IMR-90 (cell line): ENCODE data around the gene CBFA2T3. TPM values are rescaled to one million over a fixed set of nuclear protein-coding genes. Genes with fewer than 3 reads are reported as not detected.

Experiments used
- ATAC-seq: fragments of 200-7000 bp; cut with Tn5 transposase; 2 replicates; pipeline ENCODE4 v1.9.1; 2020; ENCODE audit warnings: low read depth, mild to moderate bottlenecking, moderate library complexity
- BruUV-seq: library from RNA; stranded (reverse); fragments of 400-500 nt; replicated peaks from 2 replicates; lab custom pipeline; 2021; lab: Mats Ljungman, UMichigan
- CTCF ChIA-PET: fragments of 300-600 bp; formaldehyde crosslinking; extraction: SDS; loops from one replicate; lab custom pipeline; 2021; ENCODE audit warnings: antibody characterized with exemption; lab: Yijun Ruan, JAX
- POLR2A ChIA-PET: fragments of 300-600 bp; sonication (Branson Sonifier 250); formaldehyde crosslinking; loops from one replicate; lab custom pipeline; 2022; ENCODE audit warnings: antibody characterized with exemption; ENCODE audit not compliant: unreplicated experiment; lab: Charles Lee
- DNase-seq: peaks from one replicate; pipeline ENCODE4 v3.0.0; 2013
- H2AFZ ChIP-seq: replicated peaks from 2 replicates; pipeline ENCODE3; 2013; ENCODE audit warnings: low read length, mild to moderate bottlenecking; ENCODE audit not compliant: poor library complexity
- H2AK5ac ChIP-seq: 2 replicates; pipeline ENCODE4 v1.6.1; 2013; ENCODE audit warnings: low read depth, low read length, inconsistent platforms
- H2AK9ac ChIP-seq: replicated peaks from 2 replicates; pipeline ENCODE3; 2013; ENCODE audit warnings: mild to moderate bottlenecking, low read depth, low read length, moderate library complexity; ENCODE audit not compliant: poor library complexity
- H2BK120ac ChIP-seq: 2 replicates; pipeline ENCODE4 v1.6.1; 2013; ENCODE audit warnings: low read depth, low read length, inconsistent platforms
- H2BK15ac ChIP-seq: 3 replicates; pipeline ENCODE4 v1.6.1; 2013; ENCODE audit warnings: low read depth, low read length, inconsistent platforms
- H2BK20ac ChIP-seq: 2 replicates; pipeline ENCODE4 v1.6.1; 2013; ENCODE audit warnings: low read depth, mild to moderate bottlenecking, inconsistent platforms, low read length, moderate library complexity
- H2BK5ac ChIP-seq: 2 replicates; pipeline ENCODE4 v1.6.1; 2013; ENCODE audit warnings: mild to moderate bottlenecking, low read depth, low read length, inconsistent platforms; ENCODE audit not compliant: poor library complexity, severe bottlenecking
- H3K14ac ChIP-seq: replicated peaks from 2 replicates; pipeline ENCODE4 v1.6.1; 2013; ENCODE audit warnings: low read depth, low read length, inconsistent platforms
- H3K18ac ChIP-seq: 2 replicates; pipeline ENCODE4 v1.6.1; 2013; ENCODE audit warnings: low read depth, low read length, control low read depth
- H3K23ac ChIP-seq: 2 replicates; pipeline ENCODE4 v1.6.1; 2013; ENCODE audit warnings: low read depth, low read length, inconsistent platforms
- H3K27ac ChIP-seq: 2 replicates; pipeline ENCODE4 v1.5.1; 2013; ENCODE audit warnings: mild to moderate bottlenecking, control low read depth, low read length; ENCODE audit not compliant: insufficient read depth
- H3K27me3 ChIP-seq: 2 replicates; pipeline ENCODE4 v1.6.1; 2013; ENCODE audit warnings: low read length; ENCODE audit not compliant: control insufficient read depth, insufficient read depth
- H3K36me3 ChIP-seq: 2 replicates; pipeline ENCODE4 v1.6.1; 2013; ENCODE audit warnings: low read length, mixed read lengths; ENCODE audit not compliant: control insufficient read depth, insufficient read depth
- H3K4ac ChIP-seq: 2 replicates; pipeline ENCODE4 v1.6.1; 2013; ENCODE audit warnings: low read depth, low read length, inconsistent platforms
- H3K4me1 ChIP-seq: 2 replicates; pipeline ENCODE4 v1.6.1; 2013; ENCODE audit warnings: low read length, mixed read lengths; ENCODE audit not compliant: control insufficient read depth, insufficient read depth
- H3K4me2 ChIP-seq: 2 replicates; pipeline ENCODE4 v1.6.1; 2013; ENCODE audit warnings: low read depth, mild to moderate bottlenecking, control low read depth, low read length, moderate library complexity
- H3K4me3 ChIP-seq: 2 replicates; pipeline ENCODE4 v1.5.1; 2013; ENCODE audit warnings: low read depth, mild to moderate bottlenecking, control low read depth, low read length, moderate library complexity; ENCODE audit not compliant: insufficient read depth
- H3K56ac ChIP-seq: 2 replicates; pipeline ENCODE4 v1.6.1; 2013; ENCODE audit warnings: low read length, inconsistent platforms; ENCODE audit not compliant: insufficient read depth; ENCODE audit errors: extremely low read depth
- H3K79me1 ChIP-seq, 2 experiments: 2 replicates each; pipeline ENCODE4 v1.6.1; 2013; ENCODE audit warnings: low read length in 2 of 2, inconsistent platforms in 1 of 2, low read depth in 1 of 2
- H3K9ac ChIP-seq: 2 replicates; pipeline ENCODE4 v1.6.1; 2013; ENCODE audit warnings: low read depth, low read length, control low read depth
- H3K9me1 ChIP-seq: 2 replicates; pipeline ENCODE4 v1.6.1; 2013; ENCODE audit warnings: low read length, inconsistent platforms; ENCODE audit not compliant: insufficient read depth
- H3K9me3 ChIP-seq: 2 replicates; pipeline ENCODE4 v1.6.1; 2013; ENCODE audit warnings: low read length; ENCODE audit not compliant: control insufficient read depth, insufficient read depth
- H4K20me1 ChIP-seq: 2 replicates; pipeline ENCODE4 v1.6.1; 2013; ENCODE audit warnings: low read length, inconsistent platforms; ENCODE audit not compliant: insufficient read depth
- H4K5ac ChIP-seq: 2 replicates; pipeline ENCODE4 v1.6.1; 2013; ENCODE audit warnings: mild to moderate bottlenecking, low read depth, low read length, control low read depth
- H4K8ac ChIP-seq, 2 experiments: 2 replicates each; pipeline ENCODE4 v1.6.1; 2013; ENCODE audit warnings: low read depth in 2 of 2, low read length in 2 of 2, control low read depth in 1 of 2, inconsistent platforms in 1 of 2
- H4K91ac ChIP-seq: 2 replicates; pipeline ENCODE4 v1.6.1; 2013; ENCODE audit warnings: low read depth, low read length, inconsistent platforms; ENCODE audit not compliant: insufficient read depth
- BHLHE40 ChIP-seq: fragments of 150-350 bp; IDR thresholded peaks from 2 replicates; pipeline ENCODE4 v1.6.1; 2016; ENCODE audit warnings: mild to moderate bottlenecking, low read depth, low read length
- CEBPB ChIP-seq: IDR thresholded peaks from 2 replicates; pipeline ENCODE4 v1.6.1; 2012; ENCODE audit warnings: low read depth, low read length, improper control_type of control experiment
- CHD1 ChIP-seq: IDR thresholded peaks from 2 replicates; pipeline ENCODE4 v1.6.1; 2012; ENCODE audit warnings: low read depth, low read length, improper control_type of control experiment
- CTCF ChIP-seq: conservative IDR thresholded peaks from 2 replicates; pipeline ENCODE4 v1.5.1; 2012; ENCODE audit warnings: mild to moderate bottlenecking, low read depth, low read length, improper control_type of control experiment
- ELK1 ChIP-seq: fragments of 150-350 bp; IDR thresholded peaks from 2 replicates; pipeline ENCODE4 v1.6.1; 2016; ENCODE audit warnings: low read depth, mild to moderate bottlenecking, low read length, moderate library complexity, borderline replicate concordance
- FOS ChIP-seq: fragments of 150-350 bp; IDR thresholded peaks from 2 replicates; pipeline ENCODE4 v1.6.1; 2016; ENCODE audit warnings: low read depth, low read length
- MAFK ChIP-seq: IDR thresholded peaks from 2 replicates; pipeline ENCODE4 v1.6.1; 2012; ENCODE audit warnings: low read depth, low read length, improper control_type of control experiment
- MAZ ChIP-seq: IDR thresholded peaks from 2 replicates; pipeline ENCODE4 v1.6.1; 2012; ENCODE audit warnings: low read depth, mild to moderate bottlenecking, low read length, improper control_type of control experiment, moderate library complexity, borderline replicate concordance
- MXI1 ChIP-seq: IDR thresholded peaks from 2 replicates; pipeline ENCODE4 v1.6.1; 2012; ENCODE audit warnings: low read depth, mild to moderate bottlenecking, low read length, moderate library complexity, borderline replicate concordance
- NFE2L2 ChIP-seq: fragments of 150-350 bp; IDR thresholded peaks from 2 replicates; pipeline ENCODE4 v1.6.1; 2016; ENCODE audit warnings: low read depth, mild to moderate bottlenecking, low read length
- POLR2A ChIP-seq: IDR thresholded peaks from 2 replicates; pipeline ENCODE4 v1.6.1; 2012; ENCODE audit warnings: mild to moderate bottlenecking, low read depth, low read length
- RAD21 ChIP-seq: IDR thresholded peaks from 2 replicates; pipeline ENCODE4 v1.6.1; 2012; ENCODE audit warnings: low read length, improper control_type of control experiment
- RCOR1 ChIP-seq: IDR thresholded peaks from 2 replicates; pipeline ENCODE4 v1.6.1; 2012; ENCODE audit warnings: mild to moderate bottlenecking, low read length, improper control_type of control experiment; ENCODE audit not compliant: insufficient replicate concordance
- RFX5 ChIP-seq: IDR thresholded peaks from 2 replicates; pipeline ENCODE4 v1.8.0; 2012; ENCODE audit warnings: low read depth, mild to moderate bottlenecking, low read length, moderate library complexity
- SMC3 ChIP-seq: fragments of 150-350 bp; IDR thresholded peaks from 2 replicates; pipeline ENCODE4 v1.6.1; 2016; ENCODE audit warnings: low read depth, mild to moderate bottlenecking, antibody characterized with exemption, low read length, moderate library complexity
- WGBS, 2 experiments: methylation state at CpG; one replicate each; pipeline versions ENCODE4 v1.1.5 to v1.1.7; 2013; ENCODE audit warnings: missing lambda C conversion rate in 2 of 2; ENCODE audit not compliant: insufficient read length in 1 of 2; ENCODE audit errors: extremely low coverage in 2 of 2; 5-methylcytosine and 5-hydroxymethylcytosine counted together
- dilution Hi-C: fragments of 300-500 bp; cut with HindIII; formaldehyde crosslinking; loops from one replicate; pipeline ENCODE4 v1.14.3; 2018; ENCODE audit warnings: low sequenced_read_pairs; ENCODE audit not compliant: unreplicated experiment
- in situ Hi-C: fragments of 300-500 bp; cut with MboI; formaldehyde crosslinking; loops from 3 replicates; pipeline ENCODE4 v1.14.3; 2019; ENCODE audit warnings: low sequenced_read_pairs, inconsistent platforms, mixed read lengths
- intact Hi-C: fragments of 100-400 bp; cut with micrococcal nuclease; formaldehyde crosslinking; loops from 2 replicates; pipeline ENCODE4 v1.10.0; 2022
- polyA plus RNA-seq, 3 experiments: library from polyadenylated mRNA; depleted of rRNA; stranded (reverse); fragments of >200 nt; gene quantifications; 2 replicates each; pipeline ENCODE4 v1.2.3, GENCODE V29; 2012; ENCODE audit warnings: low replicate concordance in 1 of 3
- total RNA-seq: library from RNA; depleted of rRNA; stranded (reverse); fragments of >200 nt; gene quantifications from 2 replicates; pipeline ENCODE4 v1.2.3, GENCODE V29; 2012
- TF ChIP-seq, protein P1 (sequence below): fragments of 150-350 bp; IDR thresholded peaks from 2 replicates; pipeline ENCODE4 v1.6.1; 2017; ENCODE audit warnings: mild to moderate bottlenecking, antibody characterized with exemption, low read length, low read depth

Gene CBFA2T3
- total and polyA plus RNA-seq, 2 of the 4 experiments (the other 2 are of a cell fraction) = not detected

- H2BK5ac ChIP-seq = no peak overlapping the region
- peaks cover 15% of the 10 kb centered on the region for H3K36me3 ChIP-seq
- H3K56ac ChIP-seq = no peak overlapping the region
- no peak overlapping the region for H3K4me2 ChIP-seq
- no peak overlapping the region for H3K18ac ChIP-seq
- CTCF ChIA-PET = no interaction called here
- no peak overlapping the region for H3K4me3 ChIP-seq
- no peak overlapping the region for H2BK20ac ChIP-seq
- H2AK9ac ChIP-seq = no peak overlapping the region
- dilution Hi-C loops (no loop called here), intact Hi-C loops (no loop called here), in situ Hi-C loops (no loop called here)
- H3K79me1 ChIP-seq = peaks cover 4 to 20% of the 10 kb centered on the region in 2 experiments
- POLR2A ChIA-PET = no interaction called here
- H3K23ac ChIP-seq = no peak overlapping the region
- H3K4ac ChIP-seq = no peak overlapping the region
- no peak overlapping the region for H4K8ac ChIP-seq
- H3K27me3 ChIP-seq = no peaks in the 10 kb centered on the region
- no peak overlapping the region for H2AK5ac ChIP-seq
- DNase-seq (no peak), ATAC-seq (no peak)
- peaks cover 14% of the 10 kb centered on the region; the same call in 1 of the 2 replicates for H4K20me1 ChIP-seq
- no peak overlapping the region for H3K27ac ChIP-seq
- 98% methylated on average over 8 of the region's 18 CpGs; no CpG with 5 or more reads in 1 of the 2 experiments for WGBS, 2 experiments
- H3K4me1 ChIP-seq = peaks cover 3% of the 10 kb centered on the region; the same call in 1 of the 2 replicates
- no peak overlapping the region for H4K91ac ChIP-seq
- H3K9ac ChIP-seq = no peak overlapping the region
- H2BK120ac ChIP-seq = no peak overlapping the region
- no peaks in the 10 kb centered on the region for H3K9me1 ChIP-seq
- no peak overlapping the region for H4K5ac ChIP-seq
- H3K14ac ChIP-seq = no peak overlapping the region
- TF ChIP-seq CHD1 (no peak), SMC3 (no peak), MAFK (no peak), RCOR1 (no peak), MAZ (no peak), RAD21 (no peak), RFX5 (no peak), MXI1 (no peak), POLR2A (no peak), CEBPB (no peak), BHLHE40 (no peak), ELK1 (no peak), FOS (no peak), CTCF (no peak), NFE2L2 (no peak)
- TF ChIP-seq, protein P1, sequence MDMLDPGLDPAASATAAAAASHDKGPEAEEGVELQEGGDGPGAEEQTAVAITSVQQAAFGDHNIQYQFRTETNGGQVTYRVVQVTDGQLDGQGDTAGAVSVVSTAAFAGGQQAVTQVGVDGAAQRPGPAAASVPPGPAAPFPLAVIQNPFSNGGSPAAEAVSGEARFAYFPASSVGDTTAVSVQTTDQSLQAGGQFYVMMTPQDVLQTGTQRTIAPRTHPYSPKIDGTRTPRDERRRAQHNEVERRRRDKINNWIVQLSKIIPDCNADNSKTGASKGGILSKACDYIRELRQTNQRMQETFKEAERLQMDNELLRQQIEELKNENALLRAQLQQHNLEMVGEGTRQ = no peak
- no peak overlapping the region for H2BK15ac ChIP-seq
- no TSS peak for BruUV-seq
- no peak overlapping the region for H2AFZ ChIP-seq
- no peaks in the 10 kb centered on the region for H3K9me3 ChIP-seq
Observed at GRCh38 chr16:88847654-88848053, 129.4 kb downstream of the CBFA2T3 start.
